Measurements from ENCODE around the gene CBX2.
"Not testable (repeated sequence)": the region's sequence is repeated elsewhere in the genome, so short reads cannot be mapped to it uniquely, and the experiment has no call there.

Gene CBX2

GRCh38 chr17:79772726-79773125 lies 5.2 kb upstream of the CBX2 start:
- DNase-seq: not testable (repeated sequence)

- DNase-seq: no peak
Measured at GRCh38 chr17:79774561-79774975, 3.4 kb upstream of the CBX2 start.

GRCh38 chr17:79775632-79776031 lies 2.3 kb upstream of the CBX2 start:
- DNase-seq: no peak

- DNase-seq: no peak
Measured at GRCh38 chr17:79776376-79777119, 1.4 kb upstream of the CBX2 start.

- DNase-seq: peak; percentile 71
Measured at GRCh38 chr17:79777120-79777893, 641 bp upstream of the CBX2 start.

- DNase-seq: peak; percentile 32
Measured at GRCh38 chr17:79778504-79779083, 646 bp downstream of the CBX2 start.

- DNase-seq: no peak
Measured at GRCh38 chr17:79779084-79779529, 1.2 kb downstream of the CBX2 start.

- no peak for DNase-seq
Measured at GRCh38 chr17:79779661-79780365, 1.9 kb downstream of the CBX2 start.

GRCh38 chr17:79781012-79781650 lies 3.2 kb downstream of the CBX2 start:
- no peak for DNase-seq

GRCh38 chr17:79781736-79782575 lies 4.0 kb downstream of the CBX2 start:
- no peak for DNase-seq

- no peak for DNase-seq
Measured at GRCh38 chr17:79783891-79784290, 5.9 kb downstream of the CBX2 start.

- DNase-seq: no peak
Measured at GRCh38 chr17:79784353-79785016, 6.5 kb downstream of the CBX2 start.

- DNase-seq: no peak
Measured at GRCh38 chr17:79785017-79785899, 7.3 kb downstream of the CBX2 start.

- no peak for DNase-seq
Measured at GRCh38 chr17:79785900-79786810, 8.2 kb downstream of the CBX2 start.

- DNase-seq: no peak
Measured at GRCh38 chr17:79786930-79787643, 9.1 kb downstream of the CBX2 start.

- no peak for DNase-seq
Measured at GRCh38 chr17:79788455-79788854, 10.5 kb downstream of the CBX2 start.

- no peak for DNase-seq
Measured at GRCh38 chr17:79788989-79789942, 11.3 kb downstream of the CBX2 start.
